GM21367 (cell line): ENCODE results near the gene HBG2.
"Not testable (repeated sequence)": the region's sequence is repeated elsewhere in the genome, so short reads cannot be mapped to it uniquely, and the experiment has no call there.

ENCODE experiments used
- ATAC-seq: cut with Tn5 transposase; IDR thresholded peaks from one replicate; pipeline ENCODE4 v1.9.1; 2021; ENCODE audit not compliant: unreplicated experiment

Gene HBG2

DNA sequence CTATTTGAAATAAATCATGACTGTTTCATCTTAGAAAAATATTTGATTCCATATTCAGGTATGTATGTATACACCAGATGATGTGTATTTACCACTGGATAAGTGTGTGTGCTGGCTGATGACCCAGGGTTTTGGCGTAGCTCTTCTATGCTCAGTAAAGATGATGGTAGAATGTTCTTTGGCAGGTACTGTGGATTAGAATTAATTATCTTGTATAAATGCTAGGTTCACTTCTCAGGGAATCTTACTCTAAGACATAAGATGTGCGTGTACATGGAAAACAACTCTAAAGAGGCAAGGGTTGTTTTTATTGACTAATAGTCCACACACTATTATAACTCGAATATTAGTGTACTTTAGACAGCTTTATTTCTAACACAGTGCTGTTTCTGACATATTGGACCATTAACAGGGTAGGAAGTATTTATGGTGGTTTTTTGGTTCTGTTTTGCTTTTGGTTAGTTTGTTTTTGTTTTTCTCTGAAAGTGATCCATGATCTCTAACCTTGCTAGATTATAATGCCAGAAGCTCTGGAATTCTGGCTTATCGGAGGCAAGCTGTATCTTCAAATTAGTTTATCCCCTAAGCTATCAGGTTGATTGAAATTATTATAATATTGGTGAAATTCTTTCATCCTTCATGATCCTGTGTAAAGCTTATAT, 3.9 kb downstream of the HBG2 start:
- no peak for ATAC-seq

DNA sequence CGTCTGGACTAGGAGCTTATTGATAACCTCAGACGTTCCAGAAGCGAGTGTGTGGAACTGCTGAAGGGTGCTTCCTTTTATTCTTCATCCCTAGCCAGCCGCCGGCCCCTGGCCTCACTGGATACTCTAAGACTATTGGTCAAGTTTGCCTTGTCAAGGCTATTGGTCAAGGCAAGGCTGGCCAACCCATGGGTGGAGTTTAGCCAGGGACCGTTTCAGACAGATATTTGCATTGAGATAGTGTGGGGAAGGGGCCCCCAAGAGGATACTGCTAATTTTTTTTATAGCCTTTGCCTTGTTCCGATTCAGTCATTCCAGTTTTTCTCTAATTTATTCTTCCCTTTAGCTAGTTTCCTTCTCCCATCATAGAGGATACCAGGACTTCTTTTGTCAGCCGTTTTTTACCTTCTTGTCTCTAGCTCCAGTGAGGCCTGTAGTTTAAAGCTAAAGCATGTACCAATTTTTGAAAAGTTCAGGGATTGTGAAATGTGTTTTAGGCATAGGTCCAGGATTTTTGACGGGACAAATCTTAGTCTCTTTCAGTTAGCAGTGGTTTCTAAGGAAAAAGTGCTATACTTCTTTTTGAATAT, 4.7 kb downstream of the HBG2 start, which contains the start of gene HBG1:
Gene HBG1 (minus strand): TSS at position 51 of the 590 bp plus-strand sequence. CDS start 53 bp downstream, outside the sequence.
- ATAC-seq, result not testable (repeated sequence)

DNA sequence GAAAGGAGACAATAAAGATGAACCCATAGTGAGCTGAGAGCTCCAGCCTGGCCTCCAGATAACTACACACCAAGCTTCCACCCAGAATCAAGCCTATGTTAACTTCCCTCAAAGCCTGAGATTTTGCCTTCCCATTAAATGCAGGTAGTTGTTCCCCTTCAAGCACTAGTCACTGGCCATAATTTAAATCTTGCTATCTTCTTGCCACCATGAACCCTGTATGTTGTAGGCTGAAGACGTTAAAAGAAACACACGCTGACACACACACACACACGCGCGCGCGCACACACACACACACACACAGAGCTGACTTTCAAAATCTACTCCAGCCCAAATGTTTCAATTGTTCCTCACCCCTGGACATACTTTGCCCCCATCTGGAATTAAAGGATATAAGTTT, 6.1 kb downstream of the HBG2 start:
- not testable (repeated sequence) for ATAC-seq

DNA sequence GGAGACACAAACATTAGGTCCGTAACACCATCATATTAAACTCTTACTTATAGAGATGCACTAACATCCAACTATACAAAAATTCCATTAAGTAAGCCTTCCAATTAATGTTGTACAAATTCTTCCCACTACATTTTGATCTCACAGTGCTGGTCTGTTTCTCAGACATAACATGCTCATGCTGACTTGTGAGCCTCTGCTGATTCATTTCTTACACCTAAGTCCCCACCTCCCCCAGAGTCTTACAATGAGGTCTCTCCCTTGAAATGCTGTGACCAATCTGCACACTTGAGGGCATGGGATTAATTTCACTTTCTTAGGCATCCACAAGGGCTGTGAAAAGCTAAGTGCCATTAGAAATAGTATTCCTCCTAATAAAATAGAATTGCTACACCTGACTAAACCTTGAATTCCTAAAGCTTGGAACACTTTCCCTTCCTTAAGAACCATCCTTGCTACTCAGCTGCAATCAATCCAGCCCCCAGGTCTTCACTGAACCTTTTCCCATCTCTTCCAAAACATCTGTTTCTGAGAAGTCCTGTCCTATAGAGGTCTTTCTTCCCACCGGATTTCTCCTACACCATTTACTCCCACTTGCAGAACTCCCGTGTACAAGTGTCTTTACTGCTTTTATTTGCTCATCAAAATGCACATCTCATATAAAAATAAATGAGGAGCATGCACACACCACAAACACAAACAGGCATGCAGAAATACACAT, 6.9 kb downstream of the HBG2 start:
- ATAC-seq, result no peak

DNA sequence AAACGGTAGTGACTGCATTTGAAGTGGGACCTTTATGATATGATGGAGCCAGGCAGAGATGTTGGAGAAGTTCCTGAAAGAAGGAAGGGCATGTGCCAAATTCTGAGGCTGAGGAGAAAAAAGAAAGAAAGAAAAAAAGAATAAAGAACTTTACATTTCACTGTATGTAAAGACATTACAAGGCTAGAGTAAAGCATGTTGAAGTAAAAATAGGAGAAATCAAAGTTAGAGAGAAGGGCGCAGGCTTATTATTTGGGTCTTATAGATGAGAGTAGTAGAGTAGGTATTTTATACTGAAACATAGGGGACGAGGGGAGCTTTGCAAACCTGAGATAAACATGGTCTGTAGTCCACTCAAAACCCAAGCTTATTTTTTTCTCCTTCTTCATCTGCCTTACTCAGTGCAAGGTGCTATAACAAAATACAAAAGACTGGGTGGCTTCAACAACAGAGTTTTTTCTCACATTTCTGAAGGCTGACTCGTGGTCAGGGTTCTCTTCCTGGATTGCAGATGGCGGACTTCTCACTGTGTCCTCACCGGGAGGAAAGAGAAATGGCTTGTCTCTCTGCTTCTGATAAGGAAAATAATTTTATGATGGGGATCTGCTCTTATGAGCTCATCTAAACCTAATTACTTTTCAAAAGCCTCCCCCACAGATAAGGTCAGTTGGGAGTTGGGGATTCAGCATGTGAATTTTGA, 7.7 kb downstream of the HBG2 start:
- ATAC-seq, result no peak

DNA sequence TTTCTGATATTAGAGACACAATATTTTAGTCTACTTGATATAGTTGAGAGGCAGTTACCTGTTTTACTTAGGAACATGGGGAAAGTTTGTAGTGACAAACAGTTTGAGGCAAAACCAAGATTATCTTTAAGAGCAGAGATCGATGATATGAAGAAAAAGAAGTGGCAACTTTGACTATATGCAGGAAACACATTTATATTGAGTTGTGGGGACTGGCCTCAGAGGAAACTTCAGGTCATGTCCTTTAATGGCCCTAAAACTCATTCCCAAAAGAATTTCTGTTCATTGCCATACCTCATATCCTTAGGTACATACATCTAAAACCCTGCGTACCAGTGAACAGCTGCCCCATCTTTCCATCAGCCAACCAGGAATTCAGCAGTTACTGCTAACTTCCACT, 9.4 kb downstream of the HBG2 start:
- no peak for ATAC-seq

DNA sequence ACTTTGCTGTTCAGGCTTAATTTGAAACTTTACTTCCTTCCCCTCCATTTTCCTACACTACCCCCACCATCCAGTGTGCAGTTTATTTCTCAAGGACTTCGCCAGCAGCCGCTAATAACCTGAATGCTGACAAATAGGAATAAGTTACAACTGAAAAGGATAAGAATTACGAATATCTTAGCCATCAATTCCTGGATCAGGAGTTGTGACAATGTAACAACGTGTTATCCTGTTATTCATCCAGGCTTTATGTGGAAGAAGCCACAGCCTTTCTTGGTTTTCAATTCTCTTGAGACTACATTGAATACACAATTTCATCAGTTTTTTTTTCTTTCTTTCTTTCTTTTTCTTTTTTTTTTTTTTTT, 10.8 kb downstream of the HBG2 start:
- ATAC-seq, result no peak

DNA sequence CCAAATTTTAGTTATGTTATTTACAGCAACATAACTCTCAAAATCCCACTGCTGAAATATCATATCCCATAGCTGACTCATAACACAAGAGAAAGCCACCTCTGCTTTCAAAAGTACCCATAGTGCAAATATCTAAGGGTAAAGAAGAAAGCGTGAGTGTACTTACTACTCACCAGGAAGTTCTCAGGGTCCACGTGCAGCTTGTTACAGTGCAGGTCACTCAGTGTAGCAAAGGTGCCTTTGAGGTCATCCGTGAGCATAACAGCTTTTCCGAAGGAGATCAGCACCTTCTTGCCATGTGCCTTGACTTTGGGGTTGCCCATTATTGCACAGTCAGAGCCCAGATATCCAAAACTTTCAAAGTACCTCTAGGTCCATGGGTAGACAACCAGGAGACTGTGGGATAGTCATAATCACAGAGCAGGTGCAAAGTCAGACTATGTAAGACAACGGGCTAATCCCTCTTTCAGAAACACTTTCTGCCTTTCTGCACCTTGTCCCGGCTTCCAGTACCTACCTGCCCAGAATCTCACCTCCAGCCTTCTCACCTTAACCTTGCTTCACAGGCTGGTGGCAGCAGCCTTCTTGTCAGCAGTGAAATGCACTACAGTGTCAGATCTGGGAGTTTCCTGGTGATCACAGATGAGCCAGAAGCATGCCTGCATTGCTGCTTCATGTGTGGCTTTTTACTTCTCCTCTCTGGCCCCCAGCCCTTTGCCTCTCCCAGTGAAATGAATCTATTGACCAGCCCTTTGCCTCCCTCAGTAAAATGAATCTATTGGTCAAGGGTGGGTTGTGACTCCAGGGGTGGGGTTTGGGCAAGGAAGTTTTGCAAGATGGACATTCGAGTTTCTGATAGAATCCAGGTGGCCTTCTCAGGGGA, 11.4 kb downstream of the HBG2 start:
- ATAC-seq, result no peak

DNA sequence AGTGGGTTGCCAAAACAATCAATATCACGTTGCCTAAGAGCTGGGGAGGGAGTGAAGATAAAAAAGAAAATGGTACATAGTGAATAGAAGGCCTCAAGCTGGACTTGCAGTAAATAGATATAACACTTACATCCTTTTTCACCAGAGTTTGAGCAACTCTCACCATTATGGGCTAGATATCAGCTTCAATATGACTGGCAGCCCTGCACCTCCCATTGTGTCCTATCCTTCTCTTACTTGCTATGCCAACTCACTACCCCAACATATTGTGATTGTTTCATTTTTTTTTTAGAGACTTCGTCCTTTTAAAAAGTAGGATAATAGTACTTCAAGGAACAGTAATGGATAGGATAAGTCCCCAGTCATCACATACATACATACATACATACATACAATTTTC, 12.4 kb downstream of the HBG2 start:
- no peak for ATAC-seq

DNA sequence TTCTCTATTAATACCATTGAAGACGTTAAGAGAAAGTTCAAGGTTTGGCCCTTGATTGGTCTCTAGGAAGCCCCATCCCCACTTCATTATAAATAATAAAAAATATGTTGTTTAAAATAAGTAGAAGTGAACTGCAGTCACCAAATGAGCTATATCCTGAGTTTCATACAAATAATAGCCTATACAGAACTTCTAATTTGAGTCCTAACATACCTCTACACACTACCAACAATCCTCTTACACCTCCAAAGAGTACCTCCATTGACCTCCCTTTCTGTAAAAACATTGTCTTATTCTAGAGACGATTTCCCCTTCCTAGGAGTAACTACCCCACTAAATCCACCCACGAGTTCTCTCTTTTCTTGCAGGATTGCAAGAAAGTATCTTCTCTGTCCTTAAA, 13.1 kb downstream of the HBG2 start:
- no peak for ATAC-seq

DNA sequence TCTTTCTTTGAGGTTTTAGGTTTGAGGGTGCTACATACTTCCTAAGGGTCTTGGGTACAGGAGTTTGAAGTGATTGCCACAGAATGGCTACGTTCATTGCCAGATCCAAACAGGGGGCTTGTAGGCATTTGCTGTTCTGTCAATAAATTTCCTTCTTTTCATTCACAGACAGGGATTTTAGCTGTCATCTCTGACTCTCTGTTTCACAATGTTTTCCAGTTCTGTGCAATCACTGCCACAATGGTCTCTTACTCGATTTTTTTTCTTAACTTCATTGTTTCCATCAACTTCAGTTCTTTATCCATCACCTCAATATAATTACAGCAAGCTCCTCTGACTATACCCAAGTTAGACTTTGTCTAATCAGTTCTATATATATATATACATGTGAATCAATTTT, 14.1 kb downstream of the HBG2 start:
- ATAC-seq, result no peak

DNA sequence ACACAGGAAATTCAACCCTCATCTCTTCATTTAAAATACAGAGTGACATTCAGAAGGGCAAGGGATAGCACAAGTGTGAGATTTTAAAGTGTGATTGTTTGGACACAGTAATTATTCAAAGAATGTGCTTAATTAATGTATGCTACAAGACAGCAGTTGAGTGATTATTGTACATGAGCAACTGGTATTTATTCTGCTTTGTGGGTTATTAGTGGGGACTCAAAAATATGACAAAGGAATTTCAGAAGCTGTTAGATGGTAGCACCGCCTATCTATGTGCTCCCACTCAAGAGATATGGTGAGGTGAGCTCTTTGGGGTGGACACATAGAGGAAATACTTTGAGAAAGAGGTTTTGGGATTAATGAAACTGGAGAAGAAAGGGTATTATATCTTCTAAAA, 14.5 kb downstream of the HBG2 start:
- ATAC-seq, result no peak

DNA sequence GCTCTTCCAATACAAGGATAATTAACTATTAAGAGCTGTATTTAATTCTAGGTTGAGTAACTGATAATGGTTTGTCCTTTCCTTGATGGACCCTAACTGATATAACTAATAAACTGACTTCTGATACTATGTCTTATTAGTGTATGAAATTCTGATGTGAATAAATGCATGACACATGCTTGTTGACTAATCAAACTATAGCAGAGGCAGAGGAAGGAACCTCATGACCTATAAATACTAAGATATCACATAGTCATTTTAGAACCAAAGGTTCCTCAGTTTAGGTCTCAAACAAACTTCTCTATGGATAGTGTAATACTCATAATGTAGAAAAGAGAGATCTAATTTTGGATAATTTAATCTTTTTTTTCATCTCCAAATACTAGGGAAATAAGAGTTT, 15.5 kb downstream of the HBG2 start:
- no peak for ATAC-seq

DNA sequence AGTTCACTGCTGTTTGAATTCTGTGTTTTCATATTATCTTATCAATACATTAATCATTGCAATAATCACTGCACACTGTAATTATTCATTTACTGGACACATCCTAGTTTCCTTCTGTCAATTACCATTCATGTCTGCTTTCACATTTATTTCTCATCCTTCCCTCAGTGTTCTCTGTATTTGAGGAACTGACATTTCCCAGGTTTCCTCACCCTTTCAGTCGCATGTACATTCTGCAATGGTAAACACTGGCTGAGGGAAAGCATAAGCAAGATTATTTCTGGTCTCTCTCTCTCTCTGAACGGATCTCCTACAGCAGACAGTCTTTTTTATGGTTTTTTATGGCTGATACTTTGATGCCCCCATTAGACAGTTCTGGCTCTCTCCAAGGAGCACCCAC, 16.1 kb downstream of the HBG2 start:
- ATAC-seq, result no peak

DNA sequence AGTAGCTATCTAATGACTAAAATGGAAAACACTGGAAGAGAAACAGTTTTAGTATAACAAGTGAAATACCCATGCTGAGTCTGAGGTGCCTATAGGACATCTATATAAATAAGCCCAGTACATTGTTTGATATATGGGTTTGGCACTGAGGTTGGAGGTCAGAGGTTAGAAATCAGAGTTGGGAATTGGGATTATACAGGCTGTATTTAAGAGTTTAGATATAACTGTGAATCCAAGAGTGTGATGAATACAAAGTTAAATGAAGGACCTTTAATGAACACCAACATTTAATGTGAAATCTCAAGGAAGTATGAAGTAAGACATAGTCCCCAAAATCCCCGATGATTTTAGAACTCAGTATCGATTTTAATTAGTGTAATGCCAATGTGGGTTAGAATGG, 17.2 kb downstream of the HBG2 start:
- ATAC-seq, result no peak

DNA sequence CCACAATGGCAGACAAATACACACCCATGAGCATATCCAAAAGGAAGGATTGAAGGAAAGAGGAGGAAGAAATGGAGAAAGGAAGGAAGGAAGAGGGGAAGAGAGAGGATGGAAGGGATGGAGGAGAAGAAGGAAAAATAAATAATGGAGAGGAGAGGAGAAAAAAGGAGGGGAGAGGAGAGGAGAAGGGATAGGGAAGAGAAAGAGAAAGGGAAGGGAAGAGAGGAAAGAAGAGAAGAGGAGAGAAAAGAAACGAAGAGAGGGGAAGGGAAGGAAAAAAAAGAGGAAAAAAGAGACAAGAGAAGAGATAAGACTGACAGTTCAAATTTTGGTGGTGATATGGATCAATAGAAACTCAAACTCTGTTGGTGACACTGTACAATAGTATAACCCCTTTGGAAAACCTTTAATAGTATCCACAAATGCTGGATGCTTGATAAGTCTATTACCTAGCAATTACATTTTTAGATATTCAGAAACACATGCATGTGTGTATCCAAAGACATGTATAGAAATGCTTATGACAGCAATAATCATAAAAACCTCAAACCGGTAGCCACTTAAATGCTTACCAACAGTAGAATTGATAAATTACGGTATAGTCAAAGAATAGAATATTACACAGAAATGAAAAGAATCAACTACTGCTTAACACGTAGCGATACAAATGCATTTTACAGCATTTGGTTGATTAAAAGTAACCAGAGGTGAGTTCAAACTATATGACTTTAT, 19.1 kb downstream of the HBG2 start:
- no peak for ATAC-seq

DNA sequence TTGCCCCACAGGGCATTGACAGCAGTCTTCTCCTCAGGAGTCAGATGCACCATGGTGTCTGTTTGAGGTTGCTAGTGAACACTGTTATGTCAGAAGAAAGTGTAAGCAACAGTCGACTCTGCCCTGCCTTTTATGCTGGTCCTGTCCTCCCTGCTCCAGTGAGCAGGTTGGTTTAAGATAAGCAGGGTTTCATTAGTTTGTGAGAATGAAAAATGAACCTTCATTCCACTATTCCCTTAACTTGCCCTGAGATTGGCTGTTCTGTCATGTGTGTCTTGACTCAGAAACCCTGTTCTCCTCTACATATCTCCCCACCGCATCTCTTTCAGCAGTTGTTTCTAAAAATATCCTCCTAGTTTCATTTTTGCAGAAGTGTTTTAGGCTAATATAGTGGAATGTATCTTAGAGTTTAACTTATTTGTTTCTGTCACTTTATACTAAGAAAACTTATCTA, 20.2 kb downstream of the HBG2 start, which contains the start of gene HBD:
Gene HBD (minus strand): TSS at position 103 of the 454 bp plus-strand sequence. CDS start 50 bp downstream, at position 53.
- peak; percentile 66 for ATAC-seq

DNA sequence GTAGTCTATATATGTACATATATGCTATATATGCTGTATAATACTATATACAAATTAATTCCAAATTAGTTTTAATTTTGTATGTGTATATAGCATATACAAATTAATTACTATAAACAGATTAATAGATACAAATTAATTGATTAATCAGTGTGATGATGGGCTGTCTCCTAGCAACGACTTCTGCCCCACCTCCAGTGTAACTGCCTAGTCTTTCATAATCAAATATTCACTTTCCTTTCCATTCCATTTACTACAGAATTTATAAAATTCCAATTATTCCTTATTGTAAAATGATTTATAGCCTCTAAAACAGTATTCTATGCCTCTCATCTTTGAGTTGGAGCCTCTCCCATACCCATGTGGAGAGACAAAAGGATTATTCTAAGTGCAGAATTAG, 21.3 kb downstream of the HBG2 start:
- ATAC-seq, result no peak

DNA sequence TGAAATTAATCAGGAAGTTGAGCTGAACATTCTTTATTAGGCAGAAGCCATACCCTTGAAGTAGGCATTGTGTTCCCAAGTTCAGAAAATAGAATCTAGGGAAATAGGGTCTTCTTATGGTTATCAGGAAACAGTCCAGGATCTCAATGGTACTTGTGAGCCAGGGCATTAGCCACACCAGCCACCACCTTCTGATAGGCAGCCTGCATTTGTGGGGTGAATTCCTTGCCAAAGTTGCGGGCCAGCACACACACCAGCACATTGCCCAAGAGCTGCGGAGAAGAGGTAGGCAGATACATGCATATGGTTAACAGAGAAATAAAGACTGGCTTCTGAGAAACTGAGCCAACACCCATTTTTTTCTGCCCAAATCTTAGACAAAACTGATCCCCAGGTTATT, 21.8 kb downstream of the HBG2 start:
- no peak for ATAC-seq

DNA sequence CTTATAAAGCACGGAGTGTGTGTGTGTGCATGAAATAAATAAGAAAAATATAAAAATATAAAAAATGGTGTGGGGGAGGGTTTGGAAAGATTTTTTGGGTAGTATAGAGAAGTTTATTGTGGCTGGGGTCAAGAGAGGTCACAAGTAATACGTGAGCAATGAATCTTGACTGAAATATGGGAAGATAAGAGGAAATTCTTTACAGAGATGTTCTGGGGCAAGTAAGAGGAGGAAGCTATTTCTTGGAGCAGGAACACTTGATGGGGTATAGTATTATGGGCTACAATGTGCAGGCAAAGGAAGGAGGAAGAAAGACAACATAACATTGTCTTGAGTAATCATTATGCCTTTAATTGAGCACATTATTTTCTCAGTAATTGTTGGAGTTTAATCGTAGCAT, 22.4 kb downstream of the HBG2 start:
- ATAC-seq, result no peak
